ENCODE measurements around the gene ST6GALNAC5.
"Not testable (repeated sequence)": the region's sequence is repeated elsewhere in the genome, so short reads cannot be mapped to it uniquely, and the experiment has no call there.

The ST6GALNAC5 gene

DNA sequence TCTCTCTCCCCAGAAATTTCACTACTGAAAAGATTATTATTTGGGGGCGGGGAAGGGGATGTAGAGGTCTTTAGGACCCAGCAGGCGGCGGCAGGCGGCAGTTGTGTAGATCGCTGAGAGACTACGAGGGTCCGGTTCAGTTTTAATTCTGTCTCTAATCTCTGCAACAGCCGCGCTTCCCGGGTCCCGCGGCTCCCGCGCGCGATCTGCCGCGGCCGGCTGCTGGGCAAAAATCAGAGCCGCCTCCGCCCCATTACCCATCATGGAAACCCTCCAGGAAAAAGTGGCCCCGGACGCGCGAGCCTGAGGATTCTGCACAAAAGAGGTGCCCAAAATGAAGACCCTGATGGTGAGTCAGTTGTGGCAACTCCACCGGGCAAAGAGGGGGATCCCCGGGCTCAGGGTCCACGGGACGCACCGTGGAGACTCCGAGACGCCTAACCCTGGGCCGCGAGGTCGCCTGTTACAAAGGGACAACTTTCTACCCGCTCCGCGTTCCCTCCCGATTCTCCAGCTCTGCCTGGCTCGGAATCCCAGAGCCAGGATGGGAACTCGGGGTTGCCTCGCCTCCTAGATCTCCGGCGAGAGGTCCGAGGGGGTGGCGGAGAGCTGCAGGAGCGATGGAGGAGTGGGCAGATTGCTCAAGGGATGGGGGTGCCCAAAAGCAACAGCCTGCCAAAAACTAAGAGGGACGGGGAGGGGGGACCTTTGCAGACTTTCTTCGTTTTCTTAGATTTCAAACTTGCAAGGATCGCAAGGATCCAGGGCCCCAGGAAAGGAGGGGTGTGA is at the start of gene ST6GALNAC5:
Gene ST6GALNAC5, plus strand, starts transcription at position 139 of the 789 bp plus-strand sequence.
- no peak for DNase-seq (ENCODE audit: low read depth)

DNA sequence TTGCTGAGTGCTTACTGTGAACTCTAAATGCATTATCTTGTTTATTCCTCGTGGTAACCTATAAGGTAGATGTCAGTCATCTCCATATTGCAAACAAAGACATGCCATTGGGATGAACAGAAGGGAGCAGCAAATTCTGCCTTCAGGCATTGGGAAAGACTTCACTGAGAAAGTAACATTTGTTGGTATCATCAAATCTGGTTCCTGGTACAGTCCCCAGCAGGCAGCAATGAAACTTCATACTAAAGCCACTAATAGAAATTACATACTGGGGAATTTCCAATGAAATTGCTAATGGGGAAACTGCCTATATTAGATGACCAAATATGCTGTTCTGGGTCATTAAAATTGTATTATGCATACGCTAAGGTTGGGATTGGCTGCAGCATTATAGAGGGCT is 47.3 kb upstream of the ST6GALNAC5 start:
- DNase-seq (ENCODE audit: low read depth) = no peak

DNA sequence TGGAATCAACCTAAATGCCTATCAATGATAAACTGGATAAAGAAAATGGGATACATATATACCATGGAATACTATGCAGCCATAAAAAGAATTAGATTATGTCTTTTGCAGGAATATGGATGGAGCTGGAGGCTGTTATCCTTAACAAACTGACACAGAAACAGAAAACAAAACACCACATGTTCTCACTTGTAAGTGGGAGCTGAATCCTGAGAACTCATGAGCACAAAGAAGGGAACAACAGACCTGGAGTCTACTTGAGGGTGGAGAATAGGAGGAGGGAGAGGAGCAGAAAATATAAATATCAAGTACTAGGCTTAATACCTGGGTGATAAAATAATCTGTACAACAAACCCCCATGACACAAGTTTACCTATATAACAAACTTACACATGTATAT is 44.3 kb upstream of the ST6GALNAC5 start:
- not testable (repeated sequence) for DNase-seq (ENCODE audit: low read depth)

DNA sequence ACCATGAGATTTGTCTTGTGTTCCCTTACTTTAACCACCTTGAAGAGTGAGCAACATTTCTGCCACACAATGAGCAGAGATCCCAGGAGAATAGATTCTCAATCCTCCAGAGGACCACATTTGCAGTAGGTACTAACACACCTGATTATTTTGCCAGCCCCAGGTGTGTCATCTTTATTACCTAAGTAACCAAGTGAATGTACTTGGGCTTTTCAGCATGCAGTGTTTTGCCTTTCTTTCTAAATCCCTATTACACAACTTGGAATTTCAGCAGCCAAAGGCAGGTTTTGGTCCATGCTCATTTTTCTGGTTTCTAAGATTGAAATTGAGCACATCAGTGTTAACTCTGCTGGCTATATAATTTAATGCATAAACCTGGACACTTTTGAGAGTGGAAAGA is 43.2 kb upstream of the ST6GALNAC5 start:
- DNase-seq (ENCODE audit: low read depth) = no peak

DNA sequence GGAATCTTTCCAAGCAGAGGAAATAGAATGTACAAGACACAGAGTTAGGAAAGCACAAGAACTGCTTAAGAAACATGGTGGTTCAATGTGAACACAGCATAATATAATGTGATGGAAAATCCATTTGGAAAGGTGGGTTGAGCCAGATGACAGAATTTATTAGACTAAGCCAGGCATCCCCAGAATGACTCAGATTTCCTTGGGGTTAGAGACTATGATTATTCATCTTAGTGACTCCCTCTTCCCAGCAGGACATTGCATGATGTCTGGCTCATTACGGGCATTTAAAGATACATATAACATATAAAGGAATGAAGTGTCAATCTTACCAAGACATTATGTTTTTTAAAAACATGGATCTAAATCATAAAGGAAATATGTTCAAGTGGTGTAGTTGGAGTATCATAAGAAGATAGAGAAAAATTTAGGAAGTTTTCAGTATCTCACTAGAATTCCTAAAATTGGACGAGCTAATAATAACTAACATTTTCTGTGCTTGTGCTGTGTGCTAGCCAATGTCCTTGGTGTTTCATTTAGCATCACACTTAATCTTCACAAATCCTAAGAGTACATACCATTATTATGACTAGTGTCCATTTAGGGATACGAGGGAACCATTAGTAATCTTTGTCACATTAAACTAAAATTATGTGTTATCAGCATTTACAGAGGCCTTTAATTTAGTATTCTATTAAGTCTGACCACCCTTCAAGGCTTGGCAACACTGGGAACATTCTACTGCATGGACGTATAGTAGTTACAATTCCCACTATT is 41.0 kb upstream of the ST6GALNAC5 start:
- DNase-seq (ENCODE audit: low read depth) = peak; percentile 48

DNA sequence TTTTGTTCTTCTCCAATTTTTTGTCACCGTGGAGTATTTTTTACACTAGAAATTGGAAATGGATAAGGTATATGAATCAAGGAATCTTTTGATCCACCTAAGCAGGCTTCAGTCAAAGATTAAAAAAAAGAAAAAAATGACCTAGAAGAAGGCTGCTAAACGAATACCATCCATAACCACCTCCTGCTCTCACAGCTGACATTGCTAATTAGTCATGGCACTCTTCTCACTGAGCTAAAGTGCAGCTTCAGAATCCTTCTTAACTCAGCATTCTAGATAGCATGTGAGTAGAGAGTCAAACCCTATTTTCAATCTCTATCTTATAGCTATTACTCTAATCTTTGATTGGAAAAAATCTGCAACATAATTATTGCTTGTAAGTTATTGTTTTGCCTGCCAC is 40.2 kb upstream of the ST6GALNAC5 start:
- DNase-seq (ENCODE audit: low read depth) = no peak

DNA sequence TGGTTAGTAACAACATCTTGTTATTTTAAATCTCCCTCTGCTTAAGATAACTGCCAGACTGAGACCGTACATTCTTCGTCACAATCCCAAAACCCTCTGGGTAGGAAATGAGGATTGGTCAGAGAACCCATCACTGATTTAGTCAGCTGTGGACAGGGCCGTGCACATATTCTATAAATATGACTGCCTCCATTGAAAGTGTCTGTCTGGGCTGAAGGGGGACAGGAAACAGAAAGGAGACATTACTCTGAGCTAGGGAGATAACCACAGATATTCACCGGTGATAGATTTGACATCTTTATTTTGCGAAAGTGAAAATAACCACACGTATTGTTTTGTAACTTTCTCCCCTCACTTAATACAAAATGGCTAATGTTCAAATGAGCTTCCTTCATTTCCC is 36.9 kb upstream of the ST6GALNAC5 start:
- no peak for DNase-seq (ENCODE audit: low read depth)

DNA sequence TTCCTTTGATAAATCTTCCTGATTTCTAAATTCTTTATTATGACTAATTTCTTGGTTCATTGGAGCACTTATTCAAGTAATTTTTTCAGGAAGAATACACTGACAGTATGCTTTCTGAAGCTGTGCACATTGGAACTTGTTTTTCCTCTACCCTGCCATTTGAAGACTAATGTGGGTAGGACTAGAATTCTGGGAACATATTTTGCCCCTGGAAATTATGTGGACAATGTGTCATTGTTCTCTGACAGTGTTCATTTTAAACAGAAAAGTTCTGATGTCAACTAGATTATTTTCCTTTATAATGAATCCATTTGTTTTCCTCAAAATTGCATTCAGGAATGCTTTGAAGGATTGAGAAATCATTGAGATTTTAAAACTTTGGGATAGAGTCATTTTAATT is 34.8 kb upstream of the ST6GALNAC5 start:
- no peak for DNase-seq (ENCODE audit: low read depth)

DNA sequence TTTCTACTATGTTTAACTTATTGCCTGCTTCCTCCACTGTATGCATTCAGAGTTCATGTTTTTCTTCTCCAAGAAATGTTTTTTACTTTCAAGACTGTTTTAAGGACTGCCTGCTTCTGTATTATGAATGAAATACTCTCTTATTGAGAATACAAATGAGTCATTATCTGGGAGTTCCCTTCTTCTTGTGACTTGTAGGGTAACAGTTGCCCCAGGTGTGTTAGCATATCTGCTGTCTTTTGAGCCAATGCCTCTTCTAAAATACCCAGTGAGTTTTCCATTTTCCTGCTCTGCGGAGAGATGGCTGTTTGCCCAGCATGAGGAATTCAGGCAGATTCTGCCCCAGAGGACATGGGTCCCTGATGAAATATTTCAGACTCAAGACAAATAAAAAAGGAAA is 34.1 kb upstream of the ST6GALNAC5 start:
- no peak for DNase-seq (ENCODE audit: low read depth)

DNA sequence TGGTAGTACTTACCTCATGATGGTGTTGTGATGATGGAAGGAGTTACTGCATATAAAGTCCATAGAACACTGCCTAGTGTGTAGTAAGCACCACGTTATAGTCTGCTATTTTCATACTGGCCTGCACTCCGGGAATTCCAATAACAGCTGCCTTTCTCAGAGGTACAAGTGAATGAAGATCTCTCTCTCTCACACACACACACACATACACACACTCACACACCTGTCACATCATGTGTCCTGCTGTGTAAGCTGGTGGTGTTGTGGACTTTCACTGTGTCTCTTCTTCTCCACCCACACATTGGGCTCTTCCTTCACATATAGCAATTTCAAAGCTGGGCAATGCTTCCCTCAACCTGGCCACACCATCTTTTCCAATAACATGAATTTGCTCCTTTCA is 33.4 kb upstream of the ST6GALNAC5 start:
- no peak for DNase-seq (ENCODE audit: low read depth)

DNA sequence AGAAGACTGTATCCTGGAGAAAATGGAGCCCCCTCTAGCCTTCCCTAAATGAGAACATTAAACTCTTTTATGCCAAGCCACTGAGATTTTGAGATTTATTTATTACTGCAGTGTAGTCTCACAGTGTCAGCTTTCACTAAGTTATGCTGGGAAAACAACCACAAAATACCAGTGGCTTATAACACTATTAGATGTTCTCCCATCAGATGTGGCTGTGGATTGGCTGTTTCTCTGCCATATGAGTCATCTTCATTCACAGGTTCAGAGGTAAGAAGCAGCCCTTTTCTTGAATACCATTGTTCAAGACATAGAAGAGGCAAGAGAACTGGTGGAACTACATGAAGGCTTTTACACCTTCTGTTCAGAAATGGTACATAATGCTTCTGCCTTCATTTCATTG is 32.1 kb upstream of the ST6GALNAC5 start:
- DNase-seq (ENCODE audit: low read depth) = no peak

DNA sequence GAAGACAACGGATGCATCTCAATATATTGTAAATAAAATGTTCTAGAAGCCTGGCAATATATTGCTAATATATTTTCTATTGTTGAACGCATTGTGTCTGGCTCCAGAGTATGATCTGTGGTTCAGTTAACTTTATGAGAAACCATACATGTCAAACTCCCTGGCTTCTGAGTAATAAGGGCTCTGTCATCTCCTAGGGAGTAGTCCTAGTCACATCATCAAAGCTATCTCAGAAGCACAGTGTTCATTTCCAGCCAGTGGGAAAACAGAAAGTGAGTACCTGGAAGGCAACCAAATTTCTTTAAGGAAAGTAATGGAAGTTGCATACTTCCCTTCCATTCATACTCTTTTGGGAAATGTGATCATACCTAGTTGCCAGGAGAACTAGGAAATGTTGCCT is 27.0 kb upstream of the ST6GALNAC5 start:
- no peak for DNase-seq (ENCODE audit: low read depth)

DNA sequence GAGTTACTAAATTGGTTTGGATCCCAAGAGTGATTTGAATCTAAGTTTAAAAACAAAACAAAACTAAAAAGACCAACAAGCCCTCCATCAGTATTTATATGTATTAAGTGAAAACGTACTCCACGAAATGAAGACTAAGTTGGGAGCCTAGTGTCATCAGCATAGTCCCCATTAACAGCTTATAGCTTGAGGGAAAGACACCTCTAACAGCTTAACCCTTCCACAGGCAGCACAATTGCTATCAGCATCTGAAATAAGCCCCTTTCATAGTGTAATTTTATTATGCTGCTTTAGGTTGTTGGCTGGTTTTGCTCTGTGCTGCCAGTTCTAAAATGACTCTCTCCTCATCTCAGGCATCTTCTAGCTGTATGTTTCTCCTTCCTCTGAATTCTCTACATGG is 25.8 kb upstream of the ST6GALNAC5 start:
- DNase-seq (ENCODE audit: low read depth) = no peak

DNA sequence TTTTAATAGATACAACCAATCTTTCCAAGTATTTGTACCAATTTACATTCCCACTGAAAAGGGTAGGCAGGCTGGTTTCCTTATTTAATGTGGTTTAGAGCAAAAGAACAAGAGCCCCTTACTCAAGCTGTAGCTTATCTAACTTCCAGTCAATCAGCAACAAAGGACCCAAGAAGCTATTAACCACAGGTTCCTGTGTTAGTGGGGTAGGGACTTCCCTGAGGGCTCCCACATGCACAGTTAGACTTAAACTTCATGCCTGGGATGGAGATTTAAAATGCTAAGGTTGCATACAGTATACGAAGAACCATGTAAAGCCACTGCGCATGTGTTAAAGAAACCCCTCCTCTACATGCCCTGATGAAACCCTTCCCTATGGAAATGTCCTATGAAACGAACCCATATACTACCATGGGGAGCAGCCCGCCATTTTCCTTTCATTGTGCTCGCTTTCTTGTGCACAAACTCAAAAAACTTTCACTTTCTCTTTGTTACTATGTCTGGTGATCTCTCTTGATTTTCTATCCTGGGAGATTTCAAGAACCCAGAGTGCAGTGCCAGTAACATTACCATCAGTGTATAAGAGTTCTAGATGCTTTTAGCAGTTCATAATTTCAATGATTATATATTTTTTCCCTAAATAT is 23.3 kb upstream of the ST6GALNAC5 start:
- DNase-seq (ENCODE audit: low read depth) = no peak

DNA sequence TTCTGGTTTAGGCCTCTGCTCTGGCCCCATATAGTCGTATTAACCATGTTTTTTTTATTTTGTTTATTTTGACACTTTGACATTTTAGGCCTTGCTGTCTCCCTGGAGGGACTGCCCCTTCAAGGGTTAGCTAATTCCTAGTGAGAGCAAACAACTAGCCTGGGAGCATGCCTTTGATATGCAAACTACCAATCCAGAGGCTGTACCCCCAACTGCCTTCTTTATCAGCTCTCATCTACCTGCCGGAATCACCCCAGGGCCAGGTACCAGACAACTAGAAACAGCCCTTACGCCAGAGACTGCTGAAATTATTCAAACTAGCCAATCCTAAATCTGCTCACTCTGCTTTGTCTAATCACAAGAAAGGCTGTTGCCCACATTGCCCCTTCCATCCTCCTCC is 13.0 kb upstream of the ST6GALNAC5 start:
- DNase-seq (ENCODE audit: low read depth) = no peak

DNA sequence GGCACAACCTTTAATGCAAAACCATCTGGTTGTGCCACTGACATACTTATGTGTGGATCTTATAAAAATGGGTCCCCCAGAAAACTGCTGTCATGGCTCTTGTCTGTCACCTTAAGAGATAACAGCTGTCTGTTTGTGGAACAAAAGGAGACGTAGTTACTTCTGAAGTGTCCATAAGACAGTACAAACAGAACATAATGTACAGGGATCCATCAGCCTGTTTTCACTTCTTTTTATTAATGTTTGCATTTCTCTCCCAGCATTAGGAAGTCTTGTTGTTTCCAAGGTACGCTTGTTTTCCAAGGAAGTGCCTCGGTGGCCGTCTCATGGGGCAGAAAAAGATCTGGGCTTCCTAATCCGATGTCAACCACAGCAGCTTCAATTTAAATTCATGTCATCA is 11.2 kb upstream of the ST6GALNAC5 start:
- no peak for DNase-seq (ENCODE audit: low read depth)

DNA sequence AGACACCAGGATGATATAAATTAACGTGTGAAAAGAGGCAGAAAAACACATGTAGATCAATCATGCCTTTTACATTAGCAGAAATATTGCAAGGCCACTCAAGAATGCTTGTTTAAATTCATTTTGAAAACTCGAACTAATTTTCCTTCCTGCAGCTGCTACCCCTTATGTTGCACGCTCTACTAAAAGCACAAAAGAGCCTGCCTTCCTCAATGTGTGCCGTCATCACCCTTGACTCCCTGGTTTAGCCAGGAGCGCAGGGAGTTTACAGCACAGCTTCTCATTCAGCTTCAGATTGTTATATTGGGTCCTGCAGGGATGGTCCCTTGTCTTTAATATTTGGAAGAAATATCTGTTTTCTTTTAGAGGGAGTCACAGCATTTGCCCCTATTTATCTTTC is 10.1 kb upstream of the ST6GALNAC5 start:
- no peak for DNase-seq (ENCODE audit: low read depth)

DNA sequence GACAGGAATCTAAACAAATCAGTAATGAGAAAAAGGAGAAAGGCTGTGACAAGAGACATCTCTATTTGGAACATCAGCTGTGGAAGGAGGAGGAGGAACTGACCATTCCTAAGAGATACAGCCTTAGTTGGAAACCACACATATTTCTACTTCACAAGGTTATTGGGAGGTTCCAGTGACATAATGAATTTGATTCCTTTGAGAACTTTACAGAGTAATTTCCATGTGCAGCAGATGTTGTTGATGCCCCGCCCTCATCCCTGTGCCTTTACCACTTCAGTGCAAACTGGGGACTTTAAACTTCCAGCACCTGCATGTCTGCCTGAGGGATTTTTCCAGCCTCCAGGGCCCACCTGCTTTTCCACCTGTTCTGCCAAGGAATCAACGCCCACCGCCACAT is 9.3 kb upstream of the ST6GALNAC5 start:
- no peak for DNase-seq (ENCODE audit: low read depth)

DNA sequence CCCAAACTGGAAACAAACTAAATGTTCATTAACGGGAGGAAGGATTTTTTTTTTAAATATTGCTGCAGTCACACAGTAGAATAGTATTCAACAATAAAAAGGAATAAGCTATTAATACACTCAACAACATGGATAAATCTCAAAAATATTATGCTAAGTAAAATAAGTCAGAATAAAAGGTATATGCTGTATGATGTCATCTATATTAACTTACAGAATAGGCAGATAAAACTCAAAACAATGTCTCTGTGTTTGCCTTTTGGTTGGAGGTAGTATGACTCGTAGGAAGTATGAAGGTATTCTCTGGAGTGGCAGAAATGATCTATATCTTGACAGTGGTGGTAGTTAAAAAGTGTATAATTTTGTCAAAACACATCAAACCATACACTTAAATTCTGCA is 6.1 kb upstream of the ST6GALNAC5 start:
- no peak for DNase-seq (ENCODE audit: low read depth)

DNA sequence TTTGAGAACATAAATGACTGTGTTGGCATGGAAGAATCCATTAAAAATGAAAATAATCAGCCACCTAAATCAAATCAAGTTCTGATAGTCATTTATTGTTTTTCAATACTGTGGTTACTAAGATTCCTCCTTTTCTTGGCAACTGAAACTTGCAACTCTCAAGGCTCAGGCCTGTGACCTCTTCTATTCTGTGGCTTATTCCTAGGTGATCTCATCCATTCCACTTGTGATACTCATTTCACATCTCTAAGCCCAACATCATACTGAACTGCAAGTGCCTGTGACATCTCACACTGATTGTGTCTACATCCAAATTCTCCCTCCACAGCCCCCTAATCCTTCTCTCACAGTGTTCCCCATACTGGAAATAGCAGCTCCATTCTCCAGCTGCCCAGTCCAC is 4.8 kb upstream of the ST6GALNAC5 start:
- peak; percentile 40 for DNase-seq (ENCODE audit: low read depth)

DNA sequence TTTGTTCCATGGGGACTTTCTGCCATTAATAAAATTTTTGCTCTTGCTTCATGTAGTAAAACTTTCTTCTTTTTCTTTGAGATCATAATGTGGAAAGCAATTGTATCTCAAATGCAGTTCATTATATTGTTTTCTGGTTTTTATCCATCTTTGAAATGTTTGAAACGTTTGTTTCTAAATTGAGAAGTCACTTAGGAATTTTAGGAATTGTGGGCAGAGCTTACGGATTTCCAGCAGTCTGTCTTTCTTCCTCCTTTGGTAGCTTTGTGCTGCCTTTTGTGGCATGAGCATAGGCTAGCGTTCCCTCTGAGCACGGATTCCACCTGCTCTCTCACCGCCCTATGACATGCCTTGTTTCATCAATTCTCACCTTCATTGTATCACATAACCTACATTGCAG is 2.9 kb upstream of the ST6GALNAC5 start:
- no peak for DNase-seq (ENCODE audit: low read depth)

DNA sequence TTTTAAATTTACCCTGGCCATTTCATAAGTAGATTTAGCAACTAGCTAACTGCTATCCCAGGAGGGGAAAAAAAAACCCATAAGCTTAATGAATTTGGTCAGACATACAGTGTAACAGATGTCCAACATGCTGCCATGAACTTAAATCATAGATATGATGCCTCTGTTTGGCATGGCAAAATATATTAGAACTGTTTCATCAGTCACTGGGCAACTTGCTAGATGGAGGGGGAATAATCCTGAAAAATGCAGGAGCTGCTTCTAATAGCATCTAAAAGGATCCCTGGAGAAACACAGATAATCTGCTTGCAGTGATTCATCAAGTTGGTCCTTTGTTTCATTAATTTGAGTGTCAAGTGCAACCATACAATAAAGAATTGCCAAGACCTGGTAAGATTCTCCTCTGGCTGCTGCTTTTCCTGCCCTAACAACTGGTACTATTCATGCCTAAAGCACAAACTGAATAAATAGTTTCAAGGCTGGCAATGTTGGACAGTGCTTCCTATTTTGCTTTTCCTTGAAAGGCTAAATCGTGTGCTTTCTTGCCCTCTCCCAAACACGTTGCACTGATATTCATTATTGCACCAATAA is 1.5 kb upstream of the ST6GALNAC5 start:
- DNase-seq (ENCODE audit: low read depth) = no peak

DNA sequence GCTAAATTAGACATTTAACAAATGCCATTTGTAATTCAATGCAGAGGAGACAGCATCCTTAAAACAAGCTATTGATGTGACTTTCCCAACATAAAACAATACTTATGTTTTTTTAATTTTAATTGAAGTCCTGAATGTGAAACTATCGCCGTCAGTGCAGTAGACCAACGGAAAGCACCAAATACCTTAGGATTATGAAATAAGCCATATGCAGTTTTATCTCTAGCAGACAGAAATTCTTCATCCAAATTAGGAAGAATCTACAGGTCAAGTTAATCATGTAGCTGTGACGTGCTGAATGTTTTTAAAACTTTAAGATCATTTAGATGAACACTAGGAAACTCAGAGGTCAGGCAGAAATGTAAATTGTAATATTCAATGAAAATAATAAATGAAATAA is 714 bp upstream of the ST6GALNAC5 start:
- no peak for DNase-seq (ENCODE audit: low read depth)

Data from stromal cell of bone marrow (primary cell).